Activated naive CD8-positive, alpha-beta T cell treated with anti-CD3 and anti-CD28 coated beads for 36 hours (primary cell): ENCODE results near the gene ZCRB1. TPM values are rescaled to one million over a fixed set of nuclear protein-coding genes. Genes with fewer than 3 reads are reported as not detected.
"Not testable (repeated sequence)": the region's sequence is repeated elsewhere in the genome, so short reads cannot be mapped to it uniquely, and the experiment has no call there.

Source experiments
- DNase-seq: peaks from one replicate; pipeline ENCODE4 v3.0.0; 2021
- H3K27ac Mint-ChIP-seq: one replicate; pipeline ENCODE4 v1.8.0; 2022; ENCODE audit warnings: mild to moderate bottlenecking, moderate library complexity, mixed read lengths
- H3K27me3 Mint-ChIP-seq: one replicate; pipeline ENCODE4 v1.8.0; 2022; ENCODE audit warnings: mild to moderate bottlenecking, mixed read lengths
- H3K36me3 Mint-ChIP-seq: one replicate; pipeline ENCODE4 v1.8.0; 2021; ENCODE audit warnings: mild to moderate bottlenecking, mixed read lengths
- H3K4me1 Mint-ChIP-seq: one replicate; pipeline ENCODE4 v1.8.0; 2021; ENCODE audit warnings: mixed read lengths
- H3K4me3 Mint-ChIP-seq: one replicate; pipeline ENCODE4 v1.8.0; 2022; ENCODE audit warnings: mild to moderate bottlenecking, moderate library complexity, mixed read lengths
- H3K9me3 Mint-ChIP-seq: one replicate; pipeline ENCODE4 v1.8.0; 2022; ENCODE audit warnings: mixed read lengths
- total RNA-seq, 2 experiments: library from RNA; stranded (reverse); gene quantifications; one replicate each; pipeline ENCODE4 v1.2.3, GENCODE V29; 2021

ZCRB1 gene
- total RNA-seq, 2 experiments from 2014 or later = 74.2 to 78.3 TPM

DNA sequence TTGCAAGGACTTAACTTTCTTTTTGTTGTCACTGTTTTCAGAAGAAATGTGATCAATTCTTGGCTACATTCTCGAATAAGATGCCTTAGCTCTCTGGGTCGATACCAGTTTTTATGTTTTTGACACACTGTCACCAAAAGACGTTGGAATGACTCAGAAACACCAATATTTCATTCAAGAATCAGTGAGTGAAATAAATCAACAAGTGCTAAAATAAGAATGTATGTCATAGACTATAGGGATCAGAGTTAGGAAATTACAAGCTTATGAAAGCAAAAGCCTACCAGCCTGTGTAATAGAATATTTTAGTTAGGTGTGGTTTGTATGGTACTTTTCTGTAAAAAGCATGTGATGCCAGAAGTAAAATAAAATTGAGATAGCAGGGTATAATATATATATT, 17.8 kb upstream of the ZCRB1 start:
- H3K27ac Mint-ChIP-seq = no peak overlapping the region
- peaks cover 4% of the 10 kb centered on the region for H3K36me3 Mint-ChIP-seq
- no peaks in the 10 kb centered on the region for H3K27me3 Mint-ChIP-seq
- no peak for DNase-seq
- H3K4me3 Mint-ChIP-seq = no peak overlapping the region
- peaks cover 33% of the 10 kb centered on the region for H3K4me1 Mint-ChIP-seq
- no peaks in the 10 kb centered on the region for H3K9me3 Mint-ChIP-seq

DNA sequence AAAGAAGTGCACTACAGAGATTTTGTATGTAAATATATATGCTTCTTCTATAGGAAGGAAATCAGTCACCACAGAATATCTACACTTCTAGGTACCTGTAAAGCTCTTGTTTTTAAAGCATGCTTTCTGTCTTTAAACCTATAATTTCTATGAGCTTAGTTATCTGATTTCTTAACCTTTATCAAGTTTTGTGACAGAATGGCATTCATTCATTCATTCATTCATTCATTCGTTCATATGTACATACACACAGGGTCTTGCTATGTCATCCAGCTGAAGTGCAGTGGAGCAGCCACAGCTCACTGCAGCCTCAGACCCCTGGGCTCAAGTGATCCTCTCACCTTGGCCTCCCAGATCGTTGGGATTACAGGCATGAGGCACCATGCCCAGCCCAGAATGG, 16.1 kb upstream of the ZCRB1 start:
- no peak for DNase-seq
- no peaks in the 10 kb centered on the region for H3K9me3 Mint-ChIP-seq
- H3K27ac Mint-ChIP-seq = no peak overlapping the region
- no peaks in the 10 kb centered on the region for H3K27me3 Mint-ChIP-seq
- H3K4me1 Mint-ChIP-seq = peaks cover 33% of the 10 kb centered on the region
- H3K36me3 Mint-ChIP-seq = peaks cover 4% of the 10 kb centered on the region
- H3K4me3 Mint-ChIP-seq = no peak overlapping the region

DNA sequence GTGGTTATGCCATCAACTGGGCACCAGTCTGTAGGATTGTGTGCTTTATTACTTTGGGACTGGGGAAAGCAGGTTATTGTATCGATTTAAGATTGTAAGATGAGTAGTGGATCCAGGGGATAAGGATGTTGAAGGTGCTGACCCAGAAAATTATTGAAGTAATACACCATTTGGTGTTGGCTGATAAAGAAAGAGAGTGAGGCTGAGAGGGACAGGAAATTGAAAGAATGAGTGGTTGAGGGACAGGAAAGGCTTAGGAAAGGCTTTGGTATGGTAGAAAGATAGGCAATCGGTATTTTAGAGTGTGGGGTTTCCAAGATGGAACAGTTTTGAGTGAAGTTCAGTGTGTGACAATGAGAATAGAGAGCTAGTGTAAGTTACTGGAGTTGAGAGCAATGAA, 12.4 kb upstream of the ZCRB1 start:
- Mint-ChIP-seq H3K27me3 (no peaks in the 10 kb centered on the region), H3K27ac (peak overlapping the region; percentile 0), H3K9me3 (no peaks in the 10 kb centered on the region), H3K4me1 (peaks cover 42% of the 10 kb centered on the region), H3K4me3 (no peak overlapping the region), H3K36me3 (peaks cover 7% of the 10 kb centered on the region)
- DNase-seq = no peak

DNA sequence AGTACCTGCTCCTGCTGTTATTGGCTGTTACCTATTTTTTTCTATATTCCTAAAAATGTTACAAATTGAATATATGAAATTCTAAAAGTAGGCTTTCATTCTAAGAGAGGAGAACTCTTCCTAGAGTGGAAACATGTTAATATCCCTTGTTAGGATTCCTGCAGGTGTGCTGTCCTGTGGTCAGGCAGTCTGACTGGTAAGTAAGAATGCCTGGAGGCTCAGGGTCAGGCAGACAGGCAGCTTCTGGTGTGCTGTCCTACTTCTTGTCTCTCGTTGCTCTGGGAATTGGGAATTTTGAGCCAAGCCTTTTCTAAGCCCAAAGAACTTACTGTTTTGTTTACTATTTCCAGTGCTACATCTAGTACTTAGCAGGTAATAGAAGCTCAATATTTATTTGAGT, 10.4 kb upstream of the ZCRB1 start:
- Mint-ChIP-seq H3K27me3 (no peaks in the 10 kb centered on the region), H3K9me3 (no peaks in the 10 kb centered on the region), H3K27ac (no peak overlapping the region), H3K4me1 (peaks cover 48% of the 10 kb centered on the region), H3K4me3 (no peak overlapping the region), H3K36me3 (peaks cover 7% of the 10 kb centered on the region)
- DNase-seq = no peak

DNA sequence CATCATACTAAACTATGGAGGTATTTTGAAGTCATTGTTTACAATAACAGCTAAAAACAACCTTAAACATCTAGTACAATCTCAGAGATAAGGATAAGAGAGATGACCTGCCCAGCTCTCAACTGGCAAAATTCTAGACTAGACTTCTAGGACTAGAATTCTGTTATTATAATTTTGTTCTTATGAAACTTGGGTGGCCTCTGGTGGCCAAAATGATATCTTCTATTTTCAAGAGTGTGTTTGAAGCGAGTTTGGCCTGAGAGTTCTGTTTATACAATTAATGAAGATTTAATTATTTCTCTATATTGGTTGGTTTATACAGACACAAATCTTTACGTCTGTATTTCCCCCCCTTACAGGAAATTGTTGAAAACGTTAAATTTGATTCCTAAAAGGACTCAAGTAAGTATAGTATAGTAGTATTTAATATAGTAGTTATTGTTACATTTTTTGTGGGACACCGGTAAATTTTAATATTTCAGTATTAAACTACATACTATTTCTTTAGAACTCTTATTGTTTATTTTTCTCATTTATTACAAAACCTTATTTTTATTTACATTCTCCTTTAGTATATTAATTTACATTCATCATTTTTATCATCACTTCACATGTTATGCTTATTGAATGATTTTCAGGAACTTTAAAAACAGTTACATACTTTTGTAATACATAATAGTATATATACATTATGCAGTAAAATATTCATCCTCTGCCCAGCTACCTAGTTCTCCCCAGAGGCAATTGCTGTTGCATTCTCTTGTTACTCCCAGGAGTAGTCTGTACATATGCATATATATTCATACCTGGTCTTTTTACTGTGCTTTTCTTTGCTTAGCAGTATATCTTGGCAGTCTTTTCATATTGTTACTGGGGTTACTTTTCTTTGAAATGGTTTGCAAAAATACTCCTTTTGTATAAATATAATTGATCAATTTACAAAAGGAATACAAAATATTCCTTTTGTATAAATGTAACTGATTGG, 6.7 kb upstream of the ZCRB1 start:
- Mint-ChIP-seq H3K27me3 (no peaks in the 10 kb centered on the region), H3K4me1 (peaks cover 58% of the 10 kb centered on the region), H3K9me3 (no peaks in the 10 kb centered on the region), H3K4me3 (no peak overlapping the region), H3K27ac (no peak overlapping the region), H3K36me3 (peaks cover 12% of the 10 kb centered on the region)
- DNase-seq = no peak

DNA sequence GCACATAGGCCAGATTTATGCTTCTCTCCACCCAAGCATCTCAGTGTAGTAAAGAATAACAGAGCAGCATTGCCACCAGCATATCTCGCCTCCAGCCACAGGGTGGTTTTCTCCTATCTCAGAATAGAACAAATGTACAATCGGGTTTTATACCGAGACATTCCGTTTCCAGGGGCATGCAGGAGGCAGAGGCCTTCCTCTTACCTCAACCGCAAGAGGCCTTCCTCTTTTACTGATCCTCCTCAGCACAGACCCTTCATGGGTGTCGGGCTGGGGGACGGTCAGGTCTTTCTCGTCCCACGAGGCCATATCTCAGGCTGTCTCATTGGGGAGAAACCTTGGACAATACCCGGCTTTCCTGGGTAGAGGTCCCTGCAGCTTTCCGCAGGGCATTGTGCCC, 4.2 kb upstream of the ZCRB1 start:
- Mint-ChIP-seq H3K36me3 (peaks cover 14% of the 10 kb centered on the region), H3K4me1 (peaks cover 55% of the 10 kb centered on the region)
- DNase-seq, H3K27me3 Mint-ChIP-seq, H3K9me3 Mint-ChIP-seq, H3K4me3 Mint-ChIP-seq, H3K27ac Mint-ChIP-seq: not testable (repeated sequence)

DNA sequence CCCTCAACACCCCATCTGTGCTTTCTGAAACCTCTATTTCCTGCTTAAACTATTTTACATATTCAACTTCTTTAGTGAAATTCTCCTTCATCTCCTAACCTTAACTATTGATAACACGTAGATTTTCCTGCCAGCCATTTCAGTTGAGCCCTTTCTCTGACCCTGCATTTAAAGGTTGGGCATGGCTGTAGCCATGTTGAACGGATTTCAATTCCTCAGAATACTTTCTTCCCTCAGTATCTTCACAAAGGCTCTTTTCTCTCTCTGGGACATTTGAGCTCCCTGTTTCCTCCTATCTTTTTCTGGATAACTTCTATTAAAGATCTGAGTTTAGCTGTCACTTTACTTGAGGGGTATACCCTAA, 1.3 kb upstream of the ZCRB1 start:
- Mint-ChIP-seq H3K4me3 (peak overlapping the region; percentile 95), H3K36me3 (peaks cover 11% of the 10 kb centered on the region), H3K9me3 (no peaks in the 10 kb centered on the region), H3K4me1 (peaks cover 42% of the 10 kb centered on the region), H3K27ac (peak overlapping the region; percentile 94), H3K27me3 (no peaks in the 10 kb centered on the region)
- no peak for DNase-seq

DNA sequence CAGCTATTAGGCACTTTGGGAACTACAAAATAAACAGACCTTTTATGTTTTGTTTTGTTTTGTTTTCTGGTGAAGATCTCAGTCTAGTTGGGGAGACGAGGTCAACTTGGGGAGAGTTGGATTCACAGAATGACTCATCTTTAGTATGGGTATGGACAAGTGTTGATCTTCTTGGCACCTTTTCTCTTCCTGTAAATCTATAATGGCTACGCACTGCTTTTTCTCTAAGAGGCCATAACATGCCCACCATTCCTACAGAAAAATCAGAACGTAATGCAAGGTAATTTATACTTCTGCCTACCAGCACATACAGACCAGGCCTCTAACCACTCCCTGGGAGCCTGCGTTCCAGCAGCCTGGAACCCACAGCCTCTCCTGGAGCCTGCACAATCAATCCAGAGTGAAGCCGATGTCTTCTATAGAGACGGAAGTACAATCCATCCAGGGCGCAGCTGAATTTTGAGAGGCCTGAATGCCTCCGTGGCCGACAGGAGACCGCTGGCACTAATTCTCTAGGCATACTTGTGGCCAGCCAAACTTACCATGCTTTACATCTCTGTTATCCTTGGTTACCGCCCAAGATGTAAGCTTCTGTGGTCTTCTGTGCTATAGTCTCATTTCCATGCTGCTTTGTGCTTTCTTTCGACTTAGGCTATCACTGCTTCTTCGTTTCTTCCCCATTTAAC, 790 bp upstream of the ZCRB1 start:
- DNase-seq = no peak
- Mint-ChIP-seq H3K36me3 (peaks cover 11% of the 10 kb centered on the region), H3K9me3 (no peaks in the 10 kb centered on the region), H3K27me3 (no peaks in the 10 kb centered on the region), H3K4me3 (peak overlapping the region; percentile 95), H3K4me1 (peaks cover 37% of the 10 kb centered on the region), H3K27ac (peak overlapping the region; percentile 94)

DNA sequence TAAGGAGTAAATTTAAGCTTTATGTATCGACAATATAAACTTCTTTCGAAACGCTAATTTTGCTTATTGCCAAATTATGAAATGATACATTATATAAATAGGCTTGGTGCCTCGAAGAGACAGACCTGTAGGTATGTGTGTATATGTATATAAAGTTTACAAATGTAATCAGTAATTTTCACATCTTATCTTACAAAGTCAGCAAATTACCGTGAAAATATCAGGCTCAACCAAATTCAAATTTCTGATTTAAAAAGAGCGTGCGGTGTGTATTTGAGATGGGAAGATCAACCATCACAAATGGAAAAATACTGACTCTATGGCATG, 605 bp downstream of the ZCRB1 start:
- H3K27me3 Mint-ChIP-seq = no peaks in the 10 kb centered on the region
- DNase-seq = no peak
- H3K27ac Mint-ChIP-seq = peak overlapping the region; percentile 94
- no peaks in the 10 kb centered on the region for H3K9me3 Mint-ChIP-seq
- peaks cover 17% of the 10 kb centered on the region for H3K36me3 Mint-ChIP-seq
- peaks cover 29% of the 10 kb centered on the region for H3K4me1 Mint-ChIP-seq
- H3K4me3 Mint-ChIP-seq = peak overlapping the region; percentile 95

DNA sequence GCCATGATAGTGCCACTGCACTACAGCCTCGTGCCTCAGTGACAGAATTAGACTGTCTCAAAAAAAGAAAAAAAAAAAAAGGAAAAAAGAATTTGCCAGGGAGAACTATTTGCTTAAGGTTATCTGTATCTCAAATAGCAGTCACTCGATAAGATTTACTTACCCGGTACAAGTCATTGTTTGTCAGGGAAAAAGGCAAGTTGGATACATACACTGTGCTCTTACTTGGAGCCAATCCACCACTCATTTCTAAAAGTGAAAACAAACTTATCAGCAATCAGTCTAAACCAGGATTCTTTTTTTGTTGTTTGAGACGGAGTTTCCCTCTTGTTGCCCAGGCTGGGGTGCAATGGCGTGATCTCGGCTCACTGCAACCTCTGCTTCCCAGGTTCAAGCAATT, 2.0 kb downstream of the ZCRB1 start:
- Mint-ChIP-seq H3K4me1 (peaks cover 21% of the 10 kb centered on the region), H3K9me3 (no peaks in the 10 kb centered on the region), H3K36me3 (peaks cover 20% of the 10 kb centered on the region), H3K27ac (no peak overlapping the region), H3K27me3 (no peaks in the 10 kb centered on the region), H3K4me3 (no peak overlapping the region)
- DNase-seq = no peak

DNA sequence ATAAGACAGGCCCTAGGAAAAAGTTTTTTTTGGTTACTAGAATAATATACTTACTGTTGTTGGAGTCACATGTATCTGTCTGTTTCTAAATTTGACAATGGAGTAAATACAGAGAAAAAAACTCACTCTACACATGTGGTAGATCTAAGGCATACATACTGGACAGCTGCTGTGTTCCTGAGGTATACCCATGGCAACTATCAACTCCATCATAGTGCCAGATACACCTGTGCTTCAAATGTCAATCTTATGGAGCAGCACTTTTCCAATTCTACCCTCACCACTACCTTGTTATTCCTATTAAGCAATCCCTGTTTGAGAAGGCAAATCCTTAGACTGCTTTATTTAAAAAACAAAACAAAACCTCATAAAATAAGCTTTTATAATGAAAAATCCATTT, 3.3 kb downstream of the ZCRB1 start:
- Mint-ChIP-seq H3K4me1 (peaks cover 11% of the 10 kb centered on the region), H3K4me3 (no peak overlapping the region), H3K27ac (no peak overlapping the region), H3K9me3 (no peaks in the 10 kb centered on the region), H3K27me3 (no peaks in the 10 kb centered on the region), H3K36me3 (peaks cover 21% of the 10 kb centered on the region)
- DNase-seq = no peak

DNA sequence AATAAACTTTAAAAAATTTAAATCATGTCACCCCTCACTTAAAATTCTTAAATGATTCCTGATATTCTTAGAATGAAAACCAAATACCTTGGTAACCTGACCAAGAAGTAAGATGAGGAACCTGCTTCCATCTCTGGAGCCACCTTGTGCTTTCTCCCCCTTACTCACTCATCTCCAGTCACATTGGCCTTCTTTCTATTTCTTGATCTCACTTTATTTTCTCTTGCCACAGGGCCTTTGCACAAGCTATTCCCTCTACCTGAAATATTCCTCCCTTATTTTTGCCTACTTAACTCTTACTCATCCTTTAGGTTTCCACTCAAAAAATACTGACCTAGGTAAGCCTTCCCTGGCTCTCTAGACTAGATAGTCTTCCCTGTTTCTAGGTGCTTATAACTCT, 5.1 kb downstream of the ZCRB1 start:
- peaks cover 15% of the 10 kb centered on the region for H3K36me3 Mint-ChIP-seq
- no peak for DNase-seq
- H3K27ac Mint-ChIP-seq = no peak overlapping the region
- no peaks in the 10 kb centered on the region for H3K9me3 Mint-ChIP-seq
- no peaks in the 10 kb centered on the region for H3K27me3 Mint-ChIP-seq
- H3K4me3 Mint-ChIP-seq = no peak overlapping the region
- H3K4me1 Mint-ChIP-seq = peaks cover 5% of the 10 kb centered on the region

DNA sequence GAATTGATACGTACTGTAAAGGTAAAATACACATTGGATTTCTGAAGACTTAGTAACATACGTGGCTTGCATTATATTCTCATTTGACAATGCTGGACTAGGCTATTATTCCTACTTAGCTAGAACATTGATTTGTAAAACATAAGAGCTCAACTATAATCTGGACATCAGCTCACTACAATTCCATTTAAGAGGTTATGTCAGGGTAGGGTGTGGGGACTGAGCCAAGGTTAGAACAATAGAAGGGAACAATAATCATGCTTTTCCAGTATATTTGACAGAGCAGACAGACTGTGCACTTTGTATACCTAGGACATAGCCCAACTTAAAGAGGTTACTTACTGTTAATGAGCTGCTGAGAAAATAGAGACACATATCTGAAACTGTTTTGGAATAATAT, 10.8 kb downstream of the ZCRB1 start:
- H3K27ac Mint-ChIP-seq = no peak overlapping the region
- H3K36me3 Mint-ChIP-seq = peaks cover 9% of the 10 kb centered on the region
- H3K4me1 Mint-ChIP-seq = no peaks in the 10 kb centered on the region
- H3K27me3 Mint-ChIP-seq = no peaks in the 10 kb centered on the region
- DNase-seq = no peak
- no peak overlapping the region for H3K4me3 Mint-ChIP-seq
- no peaks in the 10 kb centered on the region for H3K9me3 Mint-ChIP-seq

DNA sequence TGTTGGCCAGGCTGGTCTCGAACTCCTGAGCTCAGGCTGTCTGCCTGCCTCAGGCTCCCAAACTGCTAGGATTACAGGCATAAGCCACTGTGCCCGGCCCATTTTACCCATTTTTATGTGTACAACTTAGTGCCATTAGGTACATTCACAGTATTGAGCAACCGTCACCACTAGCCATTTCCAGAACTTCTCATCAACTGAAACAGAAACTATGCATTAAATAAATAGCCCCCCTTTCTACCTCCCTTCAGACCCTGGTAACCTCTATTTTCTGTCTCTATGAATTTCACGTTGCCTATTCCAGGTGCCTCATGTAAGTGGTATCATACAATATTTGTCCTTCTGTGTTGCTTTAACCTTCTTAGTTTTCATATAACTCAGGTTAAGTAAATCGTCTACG, 15.9 kb downstream of the ZCRB1 start:
- DNase-seq = no peak
- Mint-ChIP-seq H3K36me3 (peaks cover 1% of the 10 kb centered on the region), H3K4me1 (no peaks in the 10 kb centered on the region), H3K4me3 (no peak overlapping the region), H3K27me3 (no peaks in the 10 kb centered on the region), H3K27ac (no peak overlapping the region), H3K9me3 (no peaks in the 10 kb centered on the region)

DNA sequence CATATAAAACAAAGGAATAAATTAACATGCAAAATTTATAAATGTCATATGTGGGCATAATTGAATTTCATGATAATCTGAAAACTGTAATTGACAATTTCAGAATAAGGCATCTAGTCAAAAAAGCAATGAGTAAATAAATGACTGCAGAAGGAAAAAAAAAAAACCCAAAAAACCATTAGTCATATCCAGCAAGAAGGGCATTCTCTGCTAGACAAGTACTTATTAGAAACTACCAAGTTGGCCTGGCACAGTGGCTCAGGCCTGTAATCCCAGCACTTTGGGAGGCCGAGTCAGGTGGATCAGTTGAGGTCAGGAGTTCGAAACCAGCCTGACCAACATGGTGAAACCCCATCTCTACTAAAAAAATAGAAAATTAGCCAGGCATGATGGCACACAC, 17.5 kb downstream of the ZCRB1 start:
- Mint-ChIP-seq H3K27me3 (no peaks in the 10 kb centered on the region), H3K4me1 (no peaks in the 10 kb centered on the region), H3K27ac (no peak overlapping the region), H3K4me3 (no peak overlapping the region), H3K9me3 (no peaks in the 10 kb centered on the region), H3K36me3 (no peaks in the 10 kb centered on the region)
- DNase-seq = no peak

DNA sequence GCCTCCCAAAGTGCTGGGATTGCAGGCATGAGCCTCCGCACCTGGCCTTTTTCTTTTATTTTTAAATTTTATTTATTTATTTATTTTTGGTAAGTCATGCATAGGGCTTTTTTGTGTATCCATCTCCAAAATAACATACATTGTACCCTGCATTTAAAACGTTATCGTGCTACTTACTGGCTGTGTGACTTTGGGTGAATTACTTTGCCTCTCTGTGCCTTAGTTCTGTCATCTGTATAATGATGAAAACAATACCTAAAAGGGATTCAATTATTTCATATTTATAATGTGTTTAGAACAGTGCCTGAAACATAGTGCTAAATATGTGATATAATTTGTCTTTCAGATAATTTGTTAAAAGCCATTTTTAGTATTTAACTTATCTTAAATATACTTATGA, 19.6 kb downstream of the ZCRB1 start:
- no peak overlapping the region for H3K27ac Mint-ChIP-seq
- H3K27me3 Mint-ChIP-seq = no peaks in the 10 kb centered on the region
- H3K9me3 Mint-ChIP-seq = no peaks in the 10 kb centered on the region
- H3K4me3 Mint-ChIP-seq = no peak overlapping the region
- H3K4me1 Mint-ChIP-seq = no peaks in the 10 kb centered on the region
- no peak for DNase-seq
- no peaks in the 10 kb centered on the region for H3K36me3 Mint-ChIP-seq
